GM19023 (cell line): Measurements from ENCODE around the gene ZER1.
"Not testable (repeated sequence)": the region's sequence is repeated elsewhere in the genome, so short reads cannot be mapped to it uniquely, and the experiment has no call there.

Experiments
- ATAC-seq: cut with Tn5 transposase; IDR thresholded peaks from one replicate; pipeline ENCODE4 v1.9.1; 2021; ENCODE audit warnings: mild to moderate bottlenecking, moderate library complexity; ENCODE audit not compliant: unreplicated experiment

The ZER1 gene

GRCh38 chr9:128788445-128788844 lies 16.7 kb upstream of the ZER1 start:
- no peak for ATAC-seq

GRCh38 chr9:128787659-128788058 lies 15.9 kb upstream of the ZER1 start:
- no peak for ATAC-seq

- ATAC-seq, result peak; percentile 89
Observed at GRCh38 chr9:128786681-128787601, 15.2 kb upstream of the ZER1 start, which contains the start of gene TBC1D13. Gene TBC1D13 (plus strand): TSS chr9:128787253. CDS start chr9:128787354, 101 bp downstream.

- no peak for ATAC-seq
Observed at GRCh38 chr9:128785427-128785826, 13.7 kb upstream of the ZER1 start.

- no peak for ATAC-seq
Observed at GRCh38 chr9:128782669-128783068, 10.9 kb upstream of the ZER1 start.

- ATAC-seq, result no peak
Observed at GRCh38 chr9:128781187-128782070, 9.7 kb upstream of the ZER1 start.

GRCh38 chr9:128780093-128780492 lies 8.4 kb upstream of the ZER1 start:
- not testable (repeated sequence) for ATAC-seq

- ATAC-seq, result no peak
Observed at GRCh38 chr9:128774804-128775203, 3.1 kb upstream of the ZER1 start.

- ATAC-seq, result no peak
Observed at GRCh38 chr9:128773049-128773448, 1.3 kb upstream of the ZER1 start.

GRCh38 chr9:128771094-128771721 lies 519 bp downstream of the ZER1 start:
- peak; percentile 30 for ATAC-seq

- no peak for ATAC-seq
Observed at GRCh38 chr9:128770286-128771030, 1.3 kb downstream of the ZER1 start.

GRCh38 chr9:128768606-128769005 lies 3.1 kb downstream of the ZER1 start:
- ATAC-seq, result no peak

- ATAC-seq, result no peak
Observed at GRCh38 chr9:128765499-128765898, 6.2 kb downstream of the ZER1 start.

- no peak for ATAC-seq
Observed at GRCh38 chr9:128764361-128764760, 7.4 kb downstream of the ZER1 start.

GRCh38 chr9:128762671-128763449 lies 8.9 kb downstream of the ZER1 start:
- ATAC-seq, result no peak

- ATAC-seq, result no peak
Observed at GRCh38 chr9:128757602-128758001, 14.1 kb downstream of the ZER1 start.

- no peak for ATAC-seq
Observed at GRCh38 chr9:128753627-128754026, 18.1 kb downstream of the ZER1 start.

- ATAC-seq, result no peak
Observed at GRCh38 chr9:128750926-128751595, 20.7 kb downstream of the ZER1 start.

- ATAC-seq, result no peak
Observed at GRCh38 chr9:128747241-128747640, 24.5 kb downstream of the ZER1 start.
